Inferior parietal cortex (tissue), 1 donor: ENCODE results near the gene NTF4.
"Not testable (repeated sequence)": the region's sequence is repeated elsewhere in the genome, so short reads cannot be mapped to it uniquely, and the experiment has no call there.

Source experiments
- DNase-seq: peaks from one replicate; pipeline ENCODE4 v3.0.0-alpha.2; 2016; ENCODE audit errors: extremely low spot score

NTF4 gene

GRCh38 chr19:49022116-49022515, 42.5 kb downstream of the NTF4 start:
- DNase-seq: no peak

DNA sequence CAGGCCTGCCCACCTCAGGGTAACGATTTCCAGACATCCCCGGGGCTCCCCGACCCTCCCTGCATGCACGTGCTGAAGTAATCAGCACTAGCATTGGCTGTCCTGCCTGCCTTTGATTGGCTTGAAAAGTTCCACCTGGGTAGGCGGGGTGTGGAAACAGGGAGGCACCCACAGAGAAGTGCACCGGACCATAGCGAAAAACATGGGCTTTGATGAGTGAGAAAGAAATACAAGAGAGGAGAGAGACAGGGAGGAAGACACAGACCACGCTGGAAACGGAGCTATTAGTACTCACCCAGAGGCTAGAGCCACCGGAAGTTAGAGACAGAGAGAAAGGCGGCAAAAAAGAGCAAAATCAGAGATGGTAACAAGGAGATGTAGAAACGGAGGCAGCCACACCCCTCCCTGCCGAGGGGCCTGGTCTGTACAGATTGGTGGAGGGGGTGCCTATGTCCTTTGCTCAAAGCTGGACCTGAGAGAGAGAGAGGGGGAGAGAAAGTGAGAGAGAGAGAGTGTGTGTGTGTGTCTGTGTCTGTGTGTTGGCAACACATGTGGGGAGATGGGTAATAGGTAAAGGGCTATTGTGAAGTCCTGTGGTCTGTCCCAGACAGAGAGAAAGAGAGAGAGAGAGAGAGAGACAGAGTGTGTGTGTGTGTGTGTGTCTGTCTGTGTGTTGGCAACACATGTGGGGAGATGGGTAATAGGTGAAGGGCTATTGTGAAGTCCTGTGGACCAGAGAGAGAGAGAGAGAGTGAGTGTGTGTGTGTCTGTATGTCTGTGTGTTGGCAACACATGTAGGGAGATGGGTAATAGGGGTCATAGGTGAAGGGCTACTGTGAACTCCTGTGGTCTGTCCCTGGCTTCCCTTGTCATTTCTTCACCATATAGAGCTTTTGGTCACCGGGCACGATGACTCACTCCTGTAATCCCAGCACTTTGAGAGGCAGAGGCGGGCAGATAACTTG, 43.4 kb downstream of the NTF4 start:
- DNase-seq: no peak

GRCh38 chr19:49020342-49020741, 44.3 kb downstream of the NTF4 start:
- no peak for DNase-seq

GRCh38 chr19:49019242-49019932, 45.2 kb downstream of the NTF4 start:
- no peak for DNase-seq

DNA sequence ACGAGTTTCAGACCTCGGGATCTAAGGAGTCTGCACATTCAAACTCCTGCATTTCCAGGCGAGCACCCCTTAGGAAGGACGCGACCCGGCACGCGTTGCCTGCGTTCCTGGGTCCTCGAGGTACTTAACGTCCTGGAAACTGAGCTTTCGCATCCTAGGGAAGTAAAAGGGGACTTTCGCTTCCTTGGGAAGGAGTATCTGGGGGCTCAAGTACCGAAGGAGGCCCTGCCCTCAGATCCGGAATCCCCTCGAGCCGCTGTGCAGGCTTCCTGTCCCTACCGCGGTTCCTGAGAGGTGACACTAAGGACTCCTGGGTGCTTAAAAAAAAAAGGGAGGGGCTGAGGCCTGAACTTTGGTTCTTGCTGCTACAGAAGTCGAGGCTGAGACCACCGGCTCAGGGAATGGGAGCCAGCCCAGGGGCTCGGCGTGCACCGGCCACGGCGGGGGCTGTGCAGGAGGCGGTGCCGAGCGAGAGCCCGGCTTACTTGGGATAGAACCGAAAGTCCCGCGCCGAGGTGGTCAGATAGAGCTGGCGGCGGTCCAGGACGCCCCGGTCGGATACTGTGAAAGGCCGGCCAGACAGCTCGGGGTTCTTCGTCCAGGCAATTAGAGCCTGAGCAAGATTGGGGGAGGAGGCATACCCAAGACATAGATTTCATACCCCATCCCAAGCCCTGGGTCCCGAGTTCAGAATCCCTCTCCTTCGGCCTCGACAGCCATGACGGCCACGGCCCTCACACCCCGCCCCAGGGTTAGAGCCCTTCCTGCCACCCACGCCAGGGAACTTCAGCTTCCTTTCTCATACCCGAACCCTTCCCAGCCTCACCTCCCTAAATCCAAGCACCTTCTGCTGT, 46.0 kb downstream of the NTF4 start:
- DNase-seq: not testable (repeated sequence)

- no peak for DNase-seq
These were observed 46.8 kb downstream of the NTF4 start for GRCh38 chr19:49017666-49018351.

- no peak for DNase-seq
These were observed 47.5 kb downstream of the NTF4 start, which contains the start of gene LHB for GRCh38 chr19:49017041-49017665. Gene LHB (minus strand): TSS chr19:49017091. CDS start chr19:49017081, 10 bp downstream.

GRCh38 chr19:49016067-49016839, 48.4 kb downstream of the NTF4 start:
- no peak for DNase-seq

GRCh38 chr19:49014870-49015255, 49.8 kb downstream of the NTF4 start:
- no peak for DNase-seq

- no peak for DNase-seq
These were observed 50.3 kb downstream of the NTF4 start for GRCh38 chr19:49014123-49014869.

- DNase-seq: no peak
These were observed 53.4 kb downstream of the NTF4 start for GRCh38 chr19:49011194-49011593.
